GM23248 (cell line): Measurements from ENCODE around the gene ABHD2. TPM values are rescaled to one million over a fixed set of nuclear protein-coding genes. Genes with fewer than 3 reads are reported as not detected.
A peak's percentile ranks its signal among the peaks of the same experiment; 100 is the strongest.

ENCODE experiments used
- DNase-seq: peaks from one replicate; pipeline ENCODE4 v3.0.0-alpha.2; 2015
- H2AFZ ChIP-seq: fragments of 200-600 bp; sonication (generic); 2 replicates; pipeline ENCODE4 v1.6.1; 2016; ENCODE audit warnings: antibody characterized with exemption
- H3F3A ChIP-seq: fragments of 200-600 bp; sonication (generic); 2 replicates; pipeline ENCODE4 v1.6.1; 2016; ENCODE audit warnings: mild to moderate bottlenecking, antibody characterized with exemption, mixed run types; ENCODE audit not compliant: insufficient read depth
- H3K27ac ChIP-seq: fragments of 200-600 bp; sonication (generic); 2 replicates; pipeline ENCODE4 v1.5.1; 2016; ENCODE audit warnings: mild to moderate bottlenecking
- H3K27me3 ChIP-seq: fragments of 200-600 bp; sonication (generic); replicated peaks from 2 replicates; pipeline ENCODE4 v1.6.1; 2016; ENCODE audit warnings: mild to moderate bottlenecking; ENCODE audit not compliant: insufficient read depth
- H3K36me3 ChIP-seq: fragments of 200-600 bp; sonication (generic); 2 replicates; pipeline ENCODE4 v1.6.1; 2016; ENCODE audit warnings: low read depth, mild to moderate bottlenecking
- H3K4me1 ChIP-seq: fragments of 200-600 bp; sonication (generic); 2 replicates; pipeline ENCODE4 v1.6.1; 2016; ENCODE audit warnings: mild to moderate bottlenecking; ENCODE audit not compliant: insufficient read depth
- H3K4me2 ChIP-seq: fragments of 200-600 bp; sonication (generic); one replicate; pipeline ENCODE4 v1.6.1; 2016; ENCODE audit warnings: mild to moderate bottlenecking; ENCODE audit not compliant: unreplicated experiment
- H3K4me3 ChIP-seq: fragments of 200-600 bp; sonication (generic); 2 replicates; pipeline ENCODE4 v1.5.1; 2016; ENCODE audit warnings: mild to moderate bottlenecking
- H3K79me2 ChIP-seq: fragments of 200-600 bp; sonication (generic); 2 replicates; pipeline ENCODE4 v1.6.1; 2016; ENCODE audit warnings: mild to moderate bottlenecking; ENCODE audit not compliant: insufficient read depth
- H3K9ac ChIP-seq: fragments of 200-600 bp; sonication (generic); 2 replicates; pipeline ENCODE4 v1.6.1; 2016; ENCODE audit warnings: mild to moderate bottlenecking
- H3K9me2 ChIP-seq: fragments of 200-600 bp; sonication (generic); 2 replicates; pipeline ENCODE4 v1.6.1; 2016; ENCODE audit warnings: mixed run types, mild to moderate bottlenecking, moderate library complexity; ENCODE audit not compliant: insufficient read depth
- H3K9me3 ChIP-seq: fragments of 200-600 bp; sonication (generic); one replicate; pipeline ENCODE4 v1.6.1; 2017; ENCODE audit warnings: low read depth
- H4K20me1 ChIP-seq: fragments of 200-600 bp; sonication (generic); 2 replicates; pipeline ENCODE4 v1.6.0; 2016; ENCODE audit not compliant: insufficient read depth
- EZH2 ChIP-seq: fragments of 200-600 bp; sonication (generic); IDR thresholded peaks from 2 replicates; pipeline ENCODE4 v1.6.1; 2018; ENCODE audit warnings: antibody characterized with exemption, mild to moderate bottlenecking; ENCODE audit not compliant: insufficient read depth, poor library complexity, severe bottlenecking
- EZH2phosphoT487 ChIP-seq: fragments of 200-600 bp; sonication (generic); IDR thresholded peaks from 2 replicates; pipeline ENCODE4 v1.6.1; 2018; ENCODE audit warnings: antibody characterized with exemption, moderate library complexity, mild to moderate bottlenecking, low read depth; ENCODE audit not compliant: insufficient read depth
- WGBS, 2 experiments: methylation state at CpG; one replicate each; pipeline ENCODE4 v1.1.6; 2015 to 2017; ENCODE audit warnings: low lambda C conversion rate in 2 of 2, low coverage in 1 of 2; ENCODE audit errors: missing lambda C conversion rate in 2 of 2; 5-methylcytosine and 5-hydroxymethylcytosine counted together
- in situ Hi-C: fragments of 300-500 bp; cut with MboI; formaldehyde crosslinking; loops from 2 replicates; pipeline ENCODE4 v1.15.0; 2020
- polyA plus RNA-seq: library from polyadenylated mRNA; unstranded; fragments of >200 nt; fragmentation: Nextera tagmentation; extraction: Ambion mirVana; gene quantifications from 2 replicates; pipeline ENCODE4 v1.2.1, GENCODE V29; 2016
- total RNA-seq: library from RNA; depleted of rRNA; stranded (reverse); fragments of >200 nt; shearing (Covaris generic); gene quantifications from 2 replicates; pipeline ENCODE4 v1.2.3, GENCODE V29; 2014

The ABHD2 gene
- total and polyA plus RNA-seq, 2 experiments from 2014 or later: 17.6 to 24.2 TPM

DNA sequence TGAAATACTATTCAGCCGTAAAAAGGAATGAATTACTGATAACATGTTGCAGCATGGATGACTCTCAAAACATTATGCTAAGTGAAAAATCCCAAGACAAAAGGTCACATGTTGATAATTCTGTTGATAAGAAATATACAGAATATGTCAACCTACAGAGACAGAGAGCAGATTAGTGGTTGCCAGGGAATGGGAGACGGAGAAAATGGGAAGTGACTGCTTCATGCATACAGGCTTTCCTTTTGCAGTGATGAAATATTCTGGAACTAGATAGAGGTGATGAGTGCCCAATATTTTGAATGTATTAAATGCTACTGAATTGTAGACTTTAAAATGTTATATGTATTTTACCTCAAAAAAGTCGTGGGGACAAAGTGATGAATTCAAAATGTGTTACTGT, 56.2 kb downstream of the ABHD2 start:
- Histone ChIP-seq H4K20me1 (no peaks in the 10 kb centered on the region), H3K4me2 (peak overlapping the region; percentile 3), H3K79me2 (no peaks in the 10 kb centered on the region), H3K27ac (no peak overlapping the region; the same call in 1 of the 2 replicates), H2AFZ (no peak overlapping the region), H3K4me1 (peaks cover 30% of the 10 kb centered on the region), H3K36me3 (no peaks in the 10 kb centered on the region), H3F3A (peaks cover 20% of the 10 kb centered on the region), H3K9me2 (no peaks in the 10 kb centered on the region), H3K4me3 (no peak overlapping the region), H3K9me3 (no peaks in the 10 kb centered on the region), H3K9ac (no peak overlapping the region), H3K27me3 (no peaks in the 10 kb centered on the region)
- TF ChIP-seq EZH2 (no peak), EZH2phosphoT487 (no peak)
- no peak for DNase-seq
- WGBS, 2 experiments: 98 to 100% methylated on average over 3 of the region's 3 CpGs
- in situ Hi-C loops: no loop called here

DNA sequence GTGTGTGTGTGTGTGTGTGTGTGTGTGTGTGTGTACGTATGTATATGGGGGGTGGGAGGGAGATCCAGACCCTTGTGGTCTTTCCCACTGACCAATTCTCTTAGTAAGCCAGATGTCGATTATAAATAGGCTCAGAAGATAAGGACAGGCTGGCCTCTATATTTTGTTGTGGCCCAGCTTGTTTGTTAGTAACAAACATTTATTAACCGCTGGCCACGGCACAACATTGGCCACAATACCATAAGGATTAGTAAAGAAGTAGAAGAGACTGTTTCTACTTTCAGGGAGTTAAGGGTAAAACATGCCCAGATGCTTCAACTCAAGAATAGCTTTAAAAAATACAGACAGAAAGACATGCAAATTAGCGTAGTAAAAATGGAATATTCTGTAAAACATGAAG, 58.1 kb downstream of the ABHD2 start:
- Histone ChIP-seq H3F3A (peaks cover 20% of the 10 kb centered on the region), H3K9me2 (no peaks in the 10 kb centered on the region), H4K20me1 (no peaks in the 10 kb centered on the region), H3K9me3 (no peaks in the 10 kb centered on the region), H3K4me1 (peaks cover 28% of the 10 kb centered on the region), H3K4me2 (no peak overlapping the region), H3K27me3 (no peaks in the 10 kb centered on the region), H3K79me2 (no peaks in the 10 kb centered on the region), H3K36me3 (no peaks in the 10 kb centered on the region), H3K27ac (no peak overlapping the region), H3K9ac (no peak overlapping the region), H3K4me3 (no peak overlapping the region), H2AFZ (no peak overlapping the region)
- TF ChIP-seq EZH2phosphoT487: no peak
- no peak for TF ChIP-seq EZH2
- 58 to 69% methylated on average over 5 of the region's 5 CpGs for WGBS, 2 experiments
- in situ Hi-C loops: no loop called here
- DNase-seq: no peak

DNA sequence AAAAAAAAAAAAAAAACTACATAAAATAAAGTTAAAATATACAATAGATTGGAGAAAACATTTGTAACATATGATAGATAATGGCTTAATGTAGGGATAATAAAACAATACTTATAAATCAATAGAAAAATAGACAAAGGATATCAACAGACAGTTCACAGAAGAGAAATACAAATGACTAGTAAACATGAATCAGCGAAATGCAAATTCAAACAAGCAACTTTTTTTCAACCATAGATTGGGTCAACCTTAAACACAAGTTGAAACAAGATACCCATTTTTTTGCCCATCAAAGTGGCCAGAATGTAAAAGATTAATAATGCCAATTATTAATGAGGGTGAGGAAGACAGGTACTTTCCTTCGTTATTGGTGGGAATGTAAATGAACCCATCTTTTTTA, 59.9 kb downstream of the ABHD2 start:
- DNase-seq: no peak
- H2AFZ ChIP-seq: no peak overlapping the region
- H3K4me2 ChIP-seq: no peak overlapping the region
- no peaks in the 10 kb centered on the region for H3K9me3 ChIP-seq
- H3K9me2 ChIP-seq: no peaks in the 10 kb centered on the region
- WGBS, 2 experiments: 70 to 73% methylated on average over 2 of the region's 2 CpGs
- H3K4me1 ChIP-seq: peaks cover 13% of the 10 kb centered on the region
- no peaks in the 10 kb centered on the region for H4K20me1 ChIP-seq
- no peak overlapping the region for H3K27ac ChIP-seq
- H3K27me3 ChIP-seq: no peaks in the 10 kb centered on the region
- 0 out of 2 replicates have a peak, but pooled peaks cover 3% of the 10 kb centered on the region for H3K36me3 ChIP-seq
- H3K9ac ChIP-seq: no peak overlapping the region
- no peak overlapping the region for H3K4me3 ChIP-seq
- no peak for TF ChIP-seq EZH2
- no peak for TF ChIP-seq EZH2phosphoT487
- in situ Hi-C loops: no loop called here
- peaks cover 14% of the 10 kb centered on the region for H3F3A ChIP-seq
- no peaks in the 10 kb centered on the region for H3K79me2 ChIP-seq

DNA sequence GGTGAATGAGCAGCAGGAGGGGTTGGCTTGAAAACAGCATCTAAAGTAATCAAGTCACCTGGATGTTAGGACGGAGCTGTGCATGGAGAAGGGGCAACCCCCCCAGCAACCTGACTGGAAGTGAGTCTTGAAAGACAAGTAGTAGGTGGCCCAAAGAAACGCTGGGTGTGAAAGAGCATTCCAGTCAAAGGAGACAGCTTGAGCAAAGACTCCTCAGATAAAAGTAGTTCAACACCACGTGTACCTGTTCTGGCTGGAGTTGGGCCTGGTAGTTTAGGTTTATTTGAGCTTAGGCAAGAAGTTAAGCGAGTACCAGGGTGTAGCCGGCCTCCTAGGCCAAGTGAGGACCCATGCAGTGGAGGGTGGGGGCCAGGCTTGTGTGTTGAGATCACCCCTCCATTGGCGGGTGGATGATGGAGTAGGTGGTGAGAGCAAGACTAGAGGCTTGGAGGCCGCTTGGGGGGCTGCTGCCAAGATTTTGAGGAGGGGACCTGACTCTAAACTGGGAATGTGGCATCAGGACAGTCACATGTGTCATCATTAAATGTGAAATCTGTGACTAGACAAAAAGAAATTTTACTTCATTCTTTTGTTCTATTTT, 61.3 kb downstream of the ABHD2 start:
- Histone ChIP-seq H3K36me3 (0 out of 2 replicates have a peak, but pooled peaks cover 7% of the 10 kb centered on the region), H3F3A (peaks cover under 1% of the 10 kb centered on the region), H4K20me1 (no peaks in the 10 kb centered on the region), H3K79me2 (no peaks in the 10 kb centered on the region), H3K9me3 (no peaks in the 10 kb centered on the region), H3K4me2 (no peak overlapping the region), H3K27me3 (no peaks in the 10 kb centered on the region), H2AFZ (no peak overlapping the region), H3K4me1 (no peaks in the 10 kb centered on the region), H3K9me2 (no peaks in the 10 kb centered on the region), H3K9ac (no peak overlapping the region), H3K27ac (no peak overlapping the region), H3K4me3 (no peak overlapping the region)
- in situ Hi-C loops: no loop called here
- WGBS, 2 experiments: 54 to 56% methylated on average over 7 of the region's 7 CpGs
- DNase-seq: no peak
- no peak for TF ChIP-seq EZH2phosphoT487
- TF ChIP-seq EZH2: no peak
